ENCODE data around the gene SRD5A1.

SRD5A1 gene

GRCh38 chr5:6712577-6713273, 79.5 kb downstream of the SRD5A1 start:
- Histone ChIP-seq H3K27ac (ENCODE audit: low read depth, low read length) (peak overlapping the region; percentile 97), H3K27me3 (ENCODE audit: control insufficient read depth in 5 of 5, insufficient read depth in 4 of 5, low read length in 5 of 5) (no peaks in the 10 kb centered on the region), H3K4me3 (ENCODE audit: low read depth in 1 of 5, low read length in 5 of 5) (peak overlapping the region in 4 of 5 donors; percentile 77 to 85 (median 80)), H3K9me3 (ENCODE audit: control insufficient read depth in 5 of 5, low read length in 5 of 5) (no peaks in the 10 kb centered on the region), H3K9ac (ENCODE audit: low read length in 5 of 5) (peak overlapping the region; percentile 48 to 95 (median 85)), H3K36me3 (ENCODE audit: control insufficient read depth in 5 of 5, insufficient read depth in 5 of 5, low read length in 5 of 5) (no peaks in the 10 kb centered on the region), H3K4me1 (ENCODE audit: control insufficient read depth in 5 of 5, insufficient read depth in 5 of 5, low read length in 5 of 5) (peaks cover 22 to 44% (median 39%) of the 10 kb centered on the region in 5 donors)

GRCh38 chr5:6713274-6714225, 80.3 kb downstream of the SRD5A1 start, which contains the start of gene TENT4A:
TENT4A (plus strand) TSS chr5:6713432; CDS start chr5:6713984, 552 bp downstream.
- H3K9me3 ChIP-seq (ENCODE audit: control insufficient read depth in 5 of 5, low read length in 5 of 5): no peaks in the 10 kb centered on the region
- H3K36me3 ChIP-seq (ENCODE audit: control insufficient read depth in 5 of 5, insufficient read depth in 5 of 5, low read length in 5 of 5): peaks cover 0 to 4% (median 0%) of the 10 kb centered on the region in 5 donors
- H3K4me3 ChIP-seq (ENCODE audit: low read depth in 1 of 5, low read length in 5 of 5): peak within 1 kb of the TSS in 4 of 5 donors; percentile 79 to 85 (median 81)
- peak within 1 kb of the TSS; percentile 48 to 95 (median 85) for H3K9ac ChIP-seq (ENCODE audit: low read length in 5 of 5)
- H3K27ac ChIP-seq (ENCODE audit: low read depth, low read length): peak within 1 kb of the TSS; percentile 97
- no peaks in the 10 kb centered on the region for H3K27me3 ChIP-seq (ENCODE audit: control insufficient read depth in 5 of 5, insufficient read depth in 4 of 5, low read length in 5 of 5)
- H3K4me1 ChIP-seq (ENCODE audit: control insufficient read depth in 5 of 5, insufficient read depth in 5 of 5, low read length in 5 of 5): peaks cover 23 to 52% (median 47%) of the 10 kb centered on the region in 5 donors

- Histone ChIP-seq H3K36me3 (ENCODE audit: control insufficient read depth in 5 of 5, insufficient read depth in 5 of 5, low read length in 5 of 5) (peaks cover 0 to 6% (median 0%) of the 10 kb centered on the region in 5 donors), H3K4me3 (ENCODE audit: low read depth in 1 of 5, low read length in 5 of 5) (peak overlapping the region; percentile 61 to 81 (median 67)), H3K27me3 (ENCODE audit: control insufficient read depth in 5 of 5, insufficient read depth in 4 of 5, low read length in 5 of 5) (no peaks in the 10 kb centered on the region), H3K9me3 (ENCODE audit: control insufficient read depth in 5 of 5, low read length in 5 of 5) (no peaks in the 10 kb centered on the region), H3K4me1 (ENCODE audit: control insufficient read depth in 5 of 5, insufficient read depth in 5 of 5, low read length in 5 of 5) (peaks cover 23 to 60% (median 55%) of the 10 kb centered on the region in 5 donors), H3K9ac (ENCODE audit: low read length in 5 of 5) (peak overlapping the region in 4 of 5 donors; percentile 21 to 71 (median 68)), H3K27ac (ENCODE audit: low read depth, low read length) (peak overlapping the region; percentile 42)
These were observed 81.2 kb downstream of the SRD5A1 start for GRCh38 chr5:6714226-6715041.

GRCh38 chr5:6715271-6715670, 82.0 kb downstream of the SRD5A1 start:
- no peaks in the 10 kb centered on the region for H3K9me3 ChIP-seq (ENCODE audit: control insufficient read depth in 5 of 5, low read length in 5 of 5)
- H3K4me1 ChIP-seq (ENCODE audit: control insufficient read depth in 5 of 5, insufficient read depth in 5 of 5, low read length in 5 of 5): peaks cover 30 to 69% (median 64%) of the 10 kb centered on the region in 5 donors
- H3K9ac ChIP-seq (ENCODE audit: low read length in 5 of 5): peak overlapping the region in 4 of 5 donors; percentile 62 to 71 (median 68)
- peak overlapping the region; percentile 42 for H3K27ac ChIP-seq (ENCODE audit: low read depth, low read length)
- H3K27me3 ChIP-seq (ENCODE audit: control insufficient read depth in 5 of 5, insufficient read depth in 4 of 5, low read length in 5 of 5): no peaks in the 10 kb centered on the region
- peaks cover 0 to 7% (median 0%) of the 10 kb centered on the region in 5 donors for H3K36me3 ChIP-seq (ENCODE audit: control insufficient read depth in 5 of 5, insufficient read depth in 5 of 5, low read length in 5 of 5)
- peak overlapping the region; percentile 61 to 81 (median 67) for H3K4me3 ChIP-seq (ENCODE audit: low read depth in 1 of 5, low read length in 5 of 5)

- H3K36me3 ChIP-seq (ENCODE audit: control insufficient read depth in 5 of 5, insufficient read depth in 5 of 5, low read length in 5 of 5): peaks cover 0 to 7% (median 0%) of the 10 kb centered on the region in 5 donors
- H3K27me3 ChIP-seq (ENCODE audit: control insufficient read depth in 5 of 5, insufficient read depth in 4 of 5, low read length in 5 of 5): no peaks in the 10 kb centered on the region
- H3K9ac ChIP-seq (ENCODE audit: low read length in 5 of 5): peak overlapping the region; percentile 48 to 71 (median 62)
- H3K27ac ChIP-seq (ENCODE audit: low read depth, low read length): peak overlapping the region; percentile 42
- H3K4me1 ChIP-seq (ENCODE audit: control insufficient read depth in 5 of 5, insufficient read depth in 5 of 5, low read length in 5 of 5): peaks cover 34 to 74% (median 70%) of the 10 kb centered on the region in 5 donors
- H3K9me3 ChIP-seq (ENCODE audit: control insufficient read depth in 5 of 5, low read length in 5 of 5): no peaks in the 10 kb centered on the region
- H3K4me3 ChIP-seq (ENCODE audit: low read depth in 1 of 5, low read length in 5 of 5): peak overlapping the region; percentile 61 to 81 (median 67)
These were observed 82.8 kb downstream of the SRD5A1 start for GRCh38 chr5:6715758-6716628.

GRCh38 chr5:6716629-6717149, 83.4 kb downstream of the SRD5A1 start:
- Histone ChIP-seq H3K4me3 (ENCODE audit: low read depth in 1 of 5, low read length in 5 of 5) (peak overlapping the region; percentile 61 to 81 (median 67)), H3K9ac (ENCODE audit: low read length in 5 of 5) (peak overlapping the region in 4 of 5 donors; percentile 21 to 71 (median 60)), H3K27ac (ENCODE audit: low read depth, low read length) (peak overlapping the region; percentile 42), H3K36me3 (ENCODE audit: control insufficient read depth in 5 of 5, insufficient read depth in 5 of 5, low read length in 5 of 5) (peaks cover 0 to 7% (median 0%) of the 10 kb centered on the region in 5 donors), H3K27me3 (ENCODE audit: control insufficient read depth in 5 of 5, insufficient read depth in 4 of 5, low read length in 5 of 5) (no peaks in the 10 kb centered on the region), H3K9me3 (ENCODE audit: control insufficient read depth in 5 of 5, low read length in 5 of 5) (no peaks in the 10 kb centered on the region), H3K4me1 (ENCODE audit: control insufficient read depth in 5 of 5, insufficient read depth in 5 of 5, low read length in 5 of 5) (peaks cover 35 to 79% (median 76%) of the 10 kb centered on the region in 5 donors)

- Histone ChIP-seq H3K27me3 (ENCODE audit: control insufficient read depth in 5 of 5, insufficient read depth in 4 of 5, low read length in 5 of 5) (no peaks in the 10 kb centered on the region), H3K4me1 (ENCODE audit: control insufficient read depth in 5 of 5, insufficient read depth in 5 of 5, low read length in 5 of 5) (peaks cover 36 to 79% (median 76%) of the 10 kb centered on the region in 5 donors), H3K4me3 (ENCODE audit: low read depth in 1 of 5, low read length in 5 of 5) (peak overlapping the region in 4 of 5 donors; percentile 66 to 81 (median 74)), H3K36me3 (ENCODE audit: control insufficient read depth in 5 of 5, insufficient read depth in 5 of 5, low read length in 5 of 5) (peaks cover 0 to 7% (median 0%) of the 10 kb centered on the region in 5 donors), H3K9ac (ENCODE audit: low read length in 5 of 5) (peak overlapping the region in 2 of 5 donors; percentile 58 to 71), H3K27ac (ENCODE audit: low read depth, low read length) (peak overlapping the region; percentile 42), H3K9me3 (ENCODE audit: control insufficient read depth in 5 of 5, low read length in 5 of 5) (no peaks in the 10 kb centered on the region)
These were observed 84.0 kb downstream of the SRD5A1 start for GRCh38 chr5:6717247-6717646.

GRCh38 chr5:6717687-6718086, 84.4 kb downstream of the SRD5A1 start:
- no peaks in the 10 kb centered on the region for H3K9me3 ChIP-seq (ENCODE audit: control insufficient read depth in 5 of 5, low read length in 5 of 5)
- H3K27me3 ChIP-seq (ENCODE audit: control insufficient read depth in 5 of 5, insufficient read depth in 4 of 5, low read length in 5 of 5): no peaks in the 10 kb centered on the region
- H3K4me3 ChIP-seq (ENCODE audit: low read depth in 1 of 5, low read length in 5 of 5): peak overlapping the region in 4 of 5 donors; percentile 20 to 80 (median 46)
- H3K27ac ChIP-seq (ENCODE audit: low read depth, low read length): peak overlapping the region; percentile 42
- H3K4me1 ChIP-seq (ENCODE audit: control insufficient read depth in 5 of 5, insufficient read depth in 5 of 5, low read length in 5 of 5): peaks cover 39 to 80% (median 79%) of the 10 kb centered on the region in 5 donors
- H3K36me3 ChIP-seq (ENCODE audit: control insufficient read depth in 5 of 5, insufficient read depth in 5 of 5, low read length in 5 of 5): peaks cover 0 to 7% (median 0%) of the 10 kb centered on the region in 5 donors
- peak overlapping the region in 1 of 5 donors; percentile 48 for H3K9ac ChIP-seq (ENCODE audit: low read length in 5 of 5)
